ENCODE measurements around the gene MLF1. TPM values are rescaled to one million over a fixed set of nuclear protein-coding genes. Genes with fewer than 3 reads are reported as not detected.

The MLF1 gene
- total and polyA plus RNA-seq, 2 experiments from 2014 or later = 5.8 to 11.2 TPM

DNA sequence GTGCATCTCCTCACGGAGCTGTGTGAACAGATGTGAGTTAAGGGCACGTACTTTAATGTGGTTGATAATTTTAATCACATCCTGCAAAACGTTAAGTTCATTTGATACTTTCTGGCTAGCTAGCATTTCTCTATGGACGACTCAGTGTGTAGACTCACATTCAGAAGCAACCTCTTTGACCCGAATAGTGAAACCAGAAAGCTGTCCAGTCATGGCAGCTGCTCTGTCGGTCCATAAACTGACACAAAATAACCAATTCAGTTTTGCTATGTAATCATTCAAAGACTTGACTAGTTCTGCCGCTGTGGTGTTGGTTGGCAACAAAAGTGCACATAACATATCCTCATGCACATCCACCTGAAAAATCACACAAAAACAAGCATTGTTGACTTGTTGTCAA, 69.7 kb downstream of the MLF1 start:
- H3K79me2 ChIP-seq = peaks cover 10% of the 10 kb centered on the region
- no peak overlapping the region for H3K4me2 ChIP-seq
- no peaks in the 10 kb centered on the region for H3K9me2 ChIP-seq (replicated peaks; ENCODE audit: insufficient read depth)
- no peaks in the 10 kb centered on the region for H3K36me3 ChIP-seq (replicated peaks; ENCODE audit: insufficient read depth, low read depth)
- peaks cover 6% of the 10 kb centered on the region for H3K4me1 ChIP-seq (ENCODE audit: insufficient read depth)
- no peak overlapping the region for H3K4me3 ChIP-seq
- WGBS (ENCODE audit: low lambda C conversion rate, missing lambda C conversion rate) = 89% methylated on average over 7 of the region's 7 CpGs
- H3K27me3 ChIP-seq = no peaks in the 10 kb centered on the region
- H3K27ac ChIP-seq = no peak overlapping the region
- no peaks in the 10 kb centered on the region for H3K9me3 ChIP-seq (ENCODE audit: low read depth)
- H2AFZ ChIP-seq = no peak overlapping the region
- no peak for DNase-seq (ENCODE audit: low spot score)
- TF ChIP-seq, protein P1, sequence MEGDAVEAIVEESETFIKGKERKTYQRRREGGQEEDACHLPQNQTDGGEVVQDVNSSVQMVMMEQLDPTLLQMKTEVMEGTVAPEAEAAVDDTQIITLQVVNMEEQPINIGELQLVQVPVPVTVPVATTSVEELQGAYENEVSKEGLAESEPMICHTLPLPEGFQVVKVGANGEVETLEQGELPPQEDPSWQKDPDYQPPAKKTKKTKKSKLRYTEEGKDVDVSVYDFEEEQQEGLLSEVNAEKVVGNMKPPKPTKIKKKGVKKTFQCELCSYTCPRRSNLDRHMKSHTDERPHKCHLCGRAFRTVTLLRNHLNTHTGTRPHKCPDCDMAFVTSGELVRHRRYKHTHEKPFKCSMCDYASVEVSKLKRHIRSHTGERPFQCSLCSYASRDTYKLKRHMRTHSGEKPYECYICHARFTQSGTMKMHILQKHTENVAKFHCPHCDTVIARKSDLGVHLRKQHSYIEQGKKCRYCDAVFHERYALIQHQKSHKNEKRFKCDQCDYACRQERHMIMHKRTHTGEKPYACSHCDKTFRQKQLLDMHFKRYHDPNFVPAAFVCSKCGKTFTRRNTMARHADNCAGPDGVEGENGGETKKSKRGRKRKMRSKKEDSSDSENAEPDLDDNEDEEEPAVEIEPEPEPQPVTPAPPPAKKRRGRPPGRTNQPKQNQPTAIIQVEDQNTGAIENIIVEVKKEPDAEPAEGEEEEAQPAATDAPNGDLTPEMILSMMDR (IDR thresholded peaks at IDR 0.05; ENCODE audit: poor library complexity) = no peak
- TF ChIP-seq EZH2 (IDR thresholded peaks at IDR 0.05; ENCODE audit: borderline replicate concordance) (no peak), EZH2phosphoT487 (IDR thresholded peaks at IDR 0.05; ENCODE audit: low read depth, severe bottlenecking, unreplicated experiment) (no peak)
- no peaks in the 10 kb centered on the region for H4K20me1 ChIP-seq (ENCODE audit: insufficient read depth, poor library complexity, severe bottlenecking)

DNA sequence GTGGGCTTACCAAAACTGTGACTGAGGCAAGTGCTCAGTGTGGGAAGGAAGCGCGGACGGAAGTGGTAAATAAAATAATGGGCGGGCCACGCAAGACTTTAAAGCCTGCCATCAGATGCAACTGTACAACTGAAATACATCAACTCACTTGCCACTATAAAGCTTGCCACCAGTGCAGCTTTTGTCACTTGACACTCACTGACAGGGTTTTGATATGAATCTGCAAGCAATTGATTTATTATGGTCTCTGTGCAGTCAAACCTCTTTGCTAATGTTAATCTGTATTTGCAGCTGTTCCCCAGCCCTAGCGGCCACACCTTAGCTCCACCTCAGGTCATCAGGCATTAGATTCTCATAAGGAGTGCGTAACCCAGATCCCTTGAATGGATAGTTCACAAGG, 71.0 kb downstream of the MLF1 start:
- H3K9me3 ChIP-seq (ENCODE audit: low read depth) = no peaks in the 10 kb centered on the region
- H3K79me2 ChIP-seq = peaks cover 23% of the 10 kb centered on the region
- H2AFZ ChIP-seq = no peak overlapping the region
- WGBS (ENCODE audit: low lambda C conversion rate, missing lambda C conversion rate) = 91% methylated on average over 7 of the region's 7 CpGs
- no peaks in the 10 kb centered on the region for H3K9me2 ChIP-seq (replicated peaks; ENCODE audit: insufficient read depth)
- no peaks in the 10 kb centered on the region for H4K20me1 ChIP-seq (ENCODE audit: insufficient read depth, poor library complexity, severe bottlenecking)
- H3K27me3 ChIP-seq = no peaks in the 10 kb centered on the region
- no peak overlapping the region for H3K4me2 ChIP-seq
- H3K4me3 ChIP-seq = no peak overlapping the region
- TF ChIP-seq EZH2 (IDR thresholded peaks at IDR 0.05; ENCODE audit: borderline replicate concordance) = no peak
- TF ChIP-seq, protein P1 (IDR thresholded peaks at IDR 0.05; ENCODE audit: poor library complexity) = no peak
- no peak for DNase-seq (ENCODE audit: low spot score)
- H3K36me3 ChIP-seq (replicated peaks; ENCODE audit: insufficient read depth, low read depth) = no peaks in the 10 kb centered on the region
- peaks cover 9% of the 10 kb centered on the region for H3K4me1 ChIP-seq (ENCODE audit: insufficient read depth)
- no peak overlapping the region for H3K27ac ChIP-seq

DNA sequence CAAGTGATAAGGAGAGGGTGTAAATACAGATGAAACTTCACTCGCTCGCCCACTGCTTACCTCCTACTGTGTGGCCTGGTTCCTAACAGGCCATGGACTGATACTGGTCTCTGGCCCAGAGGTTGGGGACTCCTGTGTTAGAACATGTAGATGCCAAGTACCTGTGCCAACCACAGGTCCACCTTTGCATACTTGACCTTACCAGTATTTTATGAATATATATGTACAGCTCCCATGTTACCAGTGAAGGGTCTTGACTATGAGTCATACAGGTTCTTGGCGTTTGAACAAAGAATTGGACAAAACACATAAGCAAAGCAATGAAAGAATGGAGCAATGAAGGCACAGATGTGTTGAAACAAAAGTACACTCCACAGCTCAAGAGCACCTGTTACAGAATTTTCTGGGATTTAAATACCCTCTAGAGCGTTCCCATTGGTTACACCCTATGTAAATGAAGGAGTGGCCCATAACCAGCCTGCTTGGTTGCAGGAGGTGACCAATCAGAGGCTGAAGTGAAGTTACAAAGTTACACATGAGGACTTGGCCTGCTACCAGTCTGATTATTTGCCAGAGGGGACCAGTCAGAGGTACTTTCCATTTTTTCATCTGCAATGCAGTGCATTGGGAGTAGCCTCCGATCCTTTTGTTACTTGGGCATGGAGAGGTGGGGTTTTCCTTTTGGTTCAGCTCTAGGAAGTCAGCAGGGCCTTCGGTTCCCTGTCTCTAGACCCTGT, 71.6 kb downstream of the MLF1 start:
- no peaks in the 10 kb centered on the region for H3K9me2 ChIP-seq (replicated peaks; ENCODE audit: insufficient read depth)
- H3K27me3 ChIP-seq = no peaks in the 10 kb centered on the region
- H3K79me2 ChIP-seq = peaks cover 29% of the 10 kb centered on the region
- H3K9me3 ChIP-seq (ENCODE audit: low read depth) = no peaks in the 10 kb centered on the region
- no peaks in the 10 kb centered on the region for H4K20me1 ChIP-seq (ENCODE audit: insufficient read depth, poor library complexity, severe bottlenecking)
- no peak overlapping the region for H2AFZ ChIP-seq
- DNase-seq (ENCODE audit: low spot score) = no peak
- no peaks in the 10 kb centered on the region for H3K36me3 ChIP-seq (replicated peaks; ENCODE audit: insufficient read depth, low read depth)
- peaks cover 9% of the 10 kb centered on the region for H3K4me1 ChIP-seq (ENCODE audit: insufficient read depth)
- no peak for TF ChIP-seq EZH2phosphoT487 (IDR thresholded peaks at IDR 0.05; ENCODE audit: low read depth, severe bottlenecking, unreplicated experiment)
- TF ChIP-seq EZH2 (IDR thresholded peaks at IDR 0.05; ENCODE audit: borderline replicate concordance) = no peak
- TF ChIP-seq, protein P1 (IDR thresholded peaks at IDR 0.05; ENCODE audit: poor library complexity) = no peak
- 89% methylated on average over 6 of the region's 6 CpGs for WGBS (ENCODE audit: low lambda C conversion rate, missing lambda C conversion rate)
- H3K4me3 ChIP-seq = no peak overlapping the region
- H3K4me2 ChIP-seq = no peak overlapping the region
- H3K27ac ChIP-seq = no peak overlapping the region
